Inferior parietal cortex (tissue), 1 donor: Measurements from ENCODE around the gene EXOC6.
A peak's percentile ranks its signal among the peaks of the same experiment; 100 is the strongest.
"Not testable (repeated sequence)": the region's sequence is repeated elsewhere in the genome, so short reads cannot be mapped to it uniquely, and the experiment has no call there.

Source experiments
- DNase-seq: peaks from one replicate; pipeline ENCODE4 v3.0.0-alpha.2; 2016; ENCODE audit errors: extremely low spot score

The EXOC6 gene

DNA sequence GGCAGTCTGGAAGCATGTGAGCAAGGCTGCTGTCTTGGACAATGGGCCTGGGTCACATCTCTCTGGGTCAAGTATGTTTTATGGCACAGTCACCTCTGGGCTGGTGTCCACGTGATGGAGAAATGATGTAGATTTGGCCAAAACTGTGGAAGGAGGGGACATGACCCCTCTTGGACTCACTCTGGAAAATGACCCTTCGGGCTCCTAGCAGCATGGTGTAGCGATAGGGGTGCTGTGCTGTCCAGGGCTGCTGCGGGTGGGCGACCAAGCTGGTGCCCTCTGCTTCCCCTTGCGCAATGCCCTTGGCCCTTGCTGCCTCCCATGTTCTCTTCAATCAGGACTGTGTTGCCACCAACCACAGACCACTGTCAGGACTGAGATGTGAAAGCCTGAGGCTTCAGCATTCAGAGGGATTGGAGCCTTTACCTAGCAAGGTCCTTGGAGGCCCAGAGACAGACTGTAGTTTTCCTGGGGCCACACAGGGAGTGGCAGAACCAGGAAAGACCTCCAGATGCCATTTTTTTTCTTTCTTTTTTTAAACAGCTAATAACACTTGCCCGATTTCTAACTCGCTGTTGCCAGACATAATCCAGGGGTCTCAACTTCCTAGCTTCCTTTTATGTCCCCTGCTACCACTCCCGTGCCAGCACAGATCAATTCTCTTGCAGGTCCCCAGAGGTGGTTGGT, 231.5 kb downstream of the EXOC6 start:
- DNase-seq: no peak

DNA sequence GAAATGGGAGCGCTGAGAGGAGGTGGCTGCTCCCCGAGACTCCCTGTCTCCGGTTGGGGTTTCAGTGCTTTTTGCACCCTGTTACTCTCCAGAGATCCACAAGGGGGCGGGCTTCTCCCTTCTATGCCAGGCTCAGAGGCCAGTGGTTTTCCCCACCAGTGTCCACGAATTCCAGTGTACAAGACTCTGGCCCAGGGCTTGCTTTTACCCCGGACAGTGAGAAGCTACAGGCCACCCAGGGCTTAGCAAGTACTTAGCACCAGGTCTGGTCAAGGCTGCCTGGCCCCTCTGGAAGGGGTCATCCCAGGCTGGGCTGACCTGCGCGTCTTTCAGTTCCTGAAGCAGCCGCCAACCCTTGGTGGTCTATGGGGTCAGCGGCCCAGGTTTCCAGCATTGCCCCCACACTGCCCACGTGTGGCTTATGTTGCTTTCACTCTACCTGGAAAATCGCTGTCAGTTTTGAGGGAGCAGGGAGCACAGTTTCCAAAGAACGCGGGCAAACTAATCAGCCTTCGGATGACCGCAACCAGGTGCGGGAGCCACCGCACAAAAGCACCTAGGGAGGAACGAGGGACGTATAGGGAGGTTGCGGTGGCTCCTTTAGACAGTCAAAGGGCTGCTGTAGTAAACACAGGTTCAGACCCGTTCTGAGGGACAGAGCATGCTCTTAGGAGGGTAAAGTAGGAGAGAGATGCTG, 232.2 kb downstream of the EXOC6 start:
- peak; percentile 68 for DNase-seq

DNA sequence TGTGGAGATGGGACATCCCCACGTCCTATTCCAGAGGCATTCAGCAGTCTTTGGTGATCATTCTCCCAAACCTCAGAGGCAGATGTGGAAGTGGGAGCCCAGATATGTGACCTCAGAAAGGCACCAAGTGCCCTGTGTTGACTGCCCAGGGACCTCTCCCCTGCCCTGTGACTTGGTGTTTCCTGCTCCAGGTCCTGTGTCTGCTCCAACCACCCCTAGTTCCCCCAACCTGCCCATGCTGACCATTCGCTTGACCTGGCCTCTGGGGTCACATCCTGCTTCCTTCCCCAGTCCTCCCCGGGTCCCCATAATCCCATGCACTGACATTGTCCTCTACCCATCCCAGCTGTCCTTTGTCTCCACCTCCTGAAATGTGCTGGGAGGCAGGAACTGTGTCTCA, 233.0 kb downstream of the EXOC6 start:
- no peak for DNase-seq

DNA sequence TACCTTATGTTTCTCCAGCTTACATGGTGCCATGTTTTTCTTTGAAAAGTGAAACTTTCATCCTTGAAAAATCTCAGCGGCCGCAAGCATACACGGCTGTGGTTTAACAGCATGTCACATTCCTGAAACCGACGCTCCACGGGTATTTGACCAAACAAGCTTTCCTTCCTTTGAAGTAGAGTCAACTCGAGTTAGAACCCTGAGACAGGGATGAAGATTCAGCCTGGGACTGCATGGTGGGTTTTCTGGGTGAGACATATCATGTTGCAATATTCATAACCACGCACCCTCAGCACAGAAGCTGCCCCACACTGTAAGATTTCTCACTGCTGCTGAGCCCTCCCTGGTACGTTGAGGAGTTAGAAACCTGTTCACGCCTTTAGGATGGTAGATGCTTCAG, 233.5 kb downstream of the EXOC6 start:
- no peak for DNase-seq

DNA sequence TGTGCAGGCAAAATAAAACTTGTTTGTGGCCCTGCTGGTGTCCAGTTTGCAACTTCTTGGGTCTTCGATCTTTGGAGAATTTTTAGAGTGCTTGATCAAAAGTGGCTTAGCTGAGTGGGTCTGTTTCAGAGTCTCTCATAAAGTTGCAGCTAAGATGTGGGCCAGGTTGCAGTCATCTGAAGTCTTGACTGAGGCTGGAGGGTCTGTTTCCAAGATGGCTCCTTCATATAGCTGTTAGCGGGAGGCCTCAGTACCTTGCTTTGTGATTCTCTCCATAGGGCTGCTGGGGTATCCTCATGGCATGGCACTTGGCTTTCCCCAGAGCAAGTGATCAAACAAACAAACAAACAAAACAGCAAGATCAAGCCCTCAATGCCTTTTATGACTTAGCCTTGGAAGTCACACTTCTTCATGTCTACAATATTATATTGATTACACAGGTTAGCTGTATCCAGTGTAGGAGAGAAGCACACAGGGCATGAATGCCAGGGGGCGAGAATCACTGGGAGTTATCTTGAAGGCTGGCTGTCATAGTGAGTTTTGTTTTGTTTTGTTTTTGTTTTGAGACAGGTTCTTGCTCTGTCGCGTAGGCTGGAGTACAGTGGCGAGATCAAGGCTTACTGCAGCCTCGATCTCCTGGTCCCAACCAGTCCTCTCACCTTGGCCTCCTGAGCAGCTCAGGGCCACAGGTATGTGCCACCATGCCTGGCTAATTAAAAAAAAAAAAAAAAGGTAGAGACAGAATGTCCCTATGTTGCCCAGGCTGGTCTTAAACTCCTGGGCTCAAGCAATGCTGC, 235.6 kb downstream of the EXOC6 start:
- no peak for DNase-seq

DNA sequence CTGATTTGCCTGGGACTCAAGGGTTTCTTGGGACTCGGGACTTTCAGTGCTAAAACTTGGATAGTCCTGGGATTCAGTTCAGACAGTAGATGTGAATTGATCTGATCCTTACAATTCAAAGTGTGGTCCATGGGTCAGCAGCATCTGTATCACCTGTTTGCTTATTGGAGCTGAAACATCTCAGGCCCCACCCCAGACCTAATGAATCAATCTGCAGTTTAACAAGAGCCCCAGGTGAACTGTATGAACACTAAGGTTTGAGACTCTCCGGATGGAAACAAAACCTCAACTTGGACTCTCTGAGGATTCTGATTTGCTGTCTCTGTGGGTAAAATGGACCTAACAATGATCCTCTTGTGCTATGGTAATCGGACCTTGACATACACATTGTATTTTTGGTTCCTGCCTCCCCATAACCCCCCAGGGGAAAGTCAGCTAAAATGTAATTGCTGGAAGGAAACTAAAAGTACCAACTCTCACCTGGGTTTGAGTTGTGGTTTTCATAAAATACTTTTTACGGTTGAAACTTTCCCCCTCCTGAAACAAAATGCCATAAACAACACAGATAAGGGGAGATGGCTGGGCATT, 237.0 kb downstream of the EXOC6 start:
- DNase-seq: no peak

DNA sequence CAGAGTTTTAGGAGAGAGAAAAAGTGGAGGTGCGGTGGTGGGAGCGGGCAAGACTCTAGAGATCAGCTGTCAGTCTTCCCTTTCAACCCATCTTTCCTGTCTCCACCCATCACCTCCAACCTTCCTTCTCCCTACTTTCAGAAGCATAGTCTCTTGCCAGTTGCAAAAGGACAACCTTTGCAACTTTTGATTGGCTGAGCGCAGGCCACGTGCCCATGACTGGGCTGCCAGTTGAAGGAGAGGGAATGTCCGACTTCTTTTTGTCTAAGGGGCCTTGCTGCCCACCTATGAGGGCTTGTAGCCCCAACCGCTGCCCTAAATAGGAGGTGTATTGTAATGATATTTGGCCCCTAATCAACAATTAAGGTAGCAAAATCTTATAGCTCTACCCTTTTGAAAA, 238.0 kb downstream of the EXOC6 start:
- no peak for DNase-seq

DNA sequence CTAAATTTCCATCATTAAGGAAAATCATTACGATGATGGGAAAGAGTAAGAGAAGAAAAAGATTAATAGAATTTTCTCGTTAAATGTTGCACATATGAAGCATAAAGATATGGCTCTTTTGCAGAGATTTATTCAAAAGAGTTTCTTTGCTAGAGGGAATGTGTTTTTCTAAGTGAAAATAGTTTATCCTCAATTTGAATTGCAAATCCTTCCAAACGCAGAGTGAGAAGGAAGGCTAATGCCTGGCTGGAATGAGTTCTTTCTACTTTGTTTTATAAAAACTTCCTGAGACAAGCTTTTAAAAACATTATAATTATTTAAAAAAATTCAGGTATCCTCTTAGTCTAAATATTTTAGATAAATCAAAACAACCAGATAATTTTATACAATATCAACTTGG, 239.5 kb downstream of the EXOC6 start:
- DNase-seq: no peak

DNA sequence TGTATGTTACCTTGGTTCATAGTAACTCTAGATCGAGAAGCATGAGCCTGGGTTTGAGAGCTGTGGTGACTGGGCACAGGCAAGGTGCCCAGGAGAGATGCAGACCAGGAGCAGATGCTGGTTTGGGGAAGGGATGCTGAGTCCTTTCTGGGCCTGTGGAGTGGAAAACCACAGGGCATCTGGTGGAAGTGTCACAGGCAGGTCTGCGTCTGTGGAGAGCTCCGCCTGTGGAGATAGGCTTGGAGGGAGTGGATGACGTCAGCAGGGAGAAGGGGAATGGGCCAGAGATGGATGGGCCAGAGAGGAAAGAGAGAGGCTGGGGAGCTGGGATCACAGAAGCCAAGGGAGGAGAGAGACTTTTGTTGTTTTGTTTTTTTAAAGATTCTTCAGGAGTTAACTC, 240.1 kb downstream of the EXOC6 start:
- no peak for DNase-seq

DNA sequence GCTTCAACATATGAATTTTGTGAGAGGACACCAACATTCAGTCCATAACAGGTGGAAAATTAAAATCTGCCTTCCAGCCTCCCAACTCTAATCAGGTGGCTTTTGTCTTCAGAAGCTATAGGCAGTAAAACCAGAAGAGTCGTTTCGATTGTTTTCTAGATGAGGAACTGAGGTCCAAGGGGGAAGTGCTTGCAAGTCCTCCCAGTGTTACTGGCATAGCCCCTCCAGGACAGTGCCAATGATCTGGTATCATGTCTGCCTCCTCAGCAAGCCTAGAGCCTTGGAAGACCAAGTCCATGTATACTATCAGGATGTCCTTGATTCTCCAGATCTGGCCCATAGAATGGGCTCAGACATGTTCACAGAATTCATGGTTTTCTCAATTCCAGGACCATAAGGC, 242.3 kb downstream of the EXOC6 start:
- no peak for DNase-seq

DNA sequence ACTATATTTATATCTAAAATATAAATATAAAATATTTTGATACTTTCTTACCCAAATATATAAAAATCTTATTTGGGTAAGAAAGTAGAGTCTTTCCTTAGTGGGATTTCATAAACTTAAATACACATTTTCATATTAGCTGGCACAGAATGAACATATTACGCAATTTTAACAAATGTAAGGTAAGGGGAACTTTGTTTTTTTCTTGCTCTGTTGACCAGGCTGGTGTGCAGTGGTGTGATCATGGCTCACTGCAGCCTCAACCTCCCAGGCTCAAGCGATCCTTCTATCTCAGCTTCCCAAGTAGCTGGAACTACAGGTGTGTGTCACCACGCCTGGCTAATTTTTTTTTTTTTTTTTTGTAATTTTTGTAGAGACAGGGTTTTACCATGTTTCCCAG, 243.6 kb downstream of the EXOC6 start:
- no peak for DNase-seq

DNA sequence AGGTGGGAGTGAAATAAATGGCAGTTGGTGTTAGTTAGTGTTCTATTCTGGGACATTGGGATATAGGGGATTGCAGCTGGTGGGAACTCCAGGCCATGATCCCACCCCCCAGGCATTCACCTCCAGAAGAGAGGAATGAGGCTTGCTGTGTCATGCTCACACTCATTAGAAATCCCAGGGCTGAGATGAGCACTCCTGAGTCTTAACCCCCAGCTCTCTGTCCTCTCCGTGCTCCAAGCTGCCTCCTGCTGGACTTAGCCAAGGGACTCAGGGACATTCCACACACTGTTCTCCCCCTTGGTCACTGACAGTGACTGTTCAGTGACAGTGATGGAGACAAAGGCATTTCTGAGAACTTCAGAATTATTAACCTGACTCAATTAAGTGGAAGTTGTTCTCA, 246.9 kb downstream of the EXOC6 start:
- DNase-seq: no peak

DNA sequence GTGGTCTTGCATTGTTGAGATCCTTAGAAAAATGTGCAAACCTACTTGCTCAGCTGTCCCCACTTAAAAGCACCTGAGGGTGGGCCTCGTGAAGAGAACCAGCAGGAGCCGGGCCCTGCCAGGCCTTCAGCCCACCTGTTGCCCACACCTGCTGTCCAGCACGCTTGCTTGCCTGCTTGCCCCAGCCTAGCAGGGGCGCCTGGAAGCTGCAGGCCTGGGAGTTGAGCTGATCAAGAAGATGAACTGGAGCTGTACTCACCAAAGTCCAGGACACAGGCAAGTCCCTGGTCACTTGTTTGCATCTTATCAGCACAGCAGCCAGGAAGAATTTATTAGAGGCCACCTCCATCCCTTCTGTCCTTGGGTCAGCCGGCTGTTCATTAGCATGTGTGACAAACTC, 248.6 kb downstream of the EXOC6 start:
- DNase-seq: no peak

DNA sequence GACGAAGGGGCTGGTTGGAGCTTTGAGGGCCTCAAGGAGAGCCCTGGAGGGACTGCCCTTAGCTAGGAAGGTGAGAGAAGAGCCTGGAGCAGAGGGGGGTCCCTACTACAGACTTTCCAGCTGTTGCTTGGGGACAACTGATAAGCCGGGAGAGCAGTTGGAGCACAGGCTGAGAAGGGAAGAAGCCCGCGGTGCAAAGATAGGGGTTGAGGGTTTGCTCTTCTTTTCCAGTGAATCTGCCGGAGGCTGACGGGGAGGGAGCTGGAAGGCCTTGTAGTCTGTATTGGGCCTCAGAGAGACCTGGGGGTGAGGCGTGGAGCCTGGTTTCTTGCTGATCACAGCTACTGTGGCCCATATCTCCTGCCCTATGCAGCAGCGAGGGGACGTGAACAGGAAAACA, 249.1 kb downstream of the EXOC6 start:
- no peak for DNase-seq

DNA sequence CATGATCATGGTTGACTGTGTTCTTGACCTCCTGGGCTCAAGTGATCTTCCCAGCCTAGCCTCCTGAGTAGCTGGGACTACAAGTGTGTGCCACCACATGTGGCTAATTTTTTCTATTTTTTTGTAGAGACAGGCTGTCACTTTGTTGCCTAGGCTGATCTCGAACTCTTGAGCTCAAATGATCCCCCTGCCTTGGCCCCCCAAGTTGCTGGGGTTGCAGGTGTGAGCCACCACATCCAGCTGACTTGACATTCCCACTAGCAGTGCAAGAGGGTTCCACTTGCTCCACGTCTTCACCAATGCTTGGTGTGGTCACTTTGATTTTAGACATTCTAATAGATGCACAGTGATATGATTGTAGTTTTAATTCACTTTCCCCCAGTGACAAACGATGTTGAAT, 250.5 kb downstream of the EXOC6 start:
- no peak for DNase-seq

DNA sequence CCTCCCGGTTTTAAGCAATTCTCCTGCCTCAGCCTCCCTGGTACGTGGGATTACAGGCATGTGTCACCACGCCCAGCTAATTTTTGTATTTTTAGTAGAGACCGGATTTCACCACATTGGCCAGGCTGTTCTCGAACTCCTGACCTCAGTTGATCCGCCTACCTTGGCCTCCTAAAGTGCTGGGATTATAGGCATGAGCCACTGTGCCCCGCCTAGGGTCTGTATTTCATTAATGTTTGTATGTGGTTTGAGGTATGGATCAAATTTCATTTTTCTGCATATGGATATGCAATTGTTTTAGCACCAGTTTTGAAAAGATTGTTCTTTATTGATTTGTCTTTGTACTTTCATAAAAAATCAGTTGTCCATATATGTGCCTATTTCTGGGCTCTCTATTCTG, 251.3 kb downstream of the EXOC6 start:
- no peak for DNase-seq

DNA sequence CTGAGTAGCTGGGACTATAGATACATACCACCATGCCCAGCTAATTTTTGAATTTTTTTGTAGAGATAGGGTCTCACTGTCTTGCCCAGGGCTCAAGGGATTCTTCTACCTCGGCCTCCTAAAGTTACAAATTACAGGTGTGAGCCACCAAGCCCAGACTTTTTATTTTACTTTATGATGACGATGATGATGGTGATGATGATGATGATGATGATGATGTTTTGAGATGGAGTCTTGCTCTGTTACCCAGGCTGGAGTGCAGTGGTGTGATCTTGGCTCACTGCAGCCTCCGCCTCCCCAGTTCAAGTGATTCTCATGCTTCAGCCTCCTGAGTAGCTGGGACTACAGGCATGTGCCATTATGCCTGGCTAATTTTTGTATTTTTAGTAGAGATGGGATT, 252.8 kb downstream of the EXOC6 start:
- not testable (repeated sequence) for DNase-seq

DNA sequence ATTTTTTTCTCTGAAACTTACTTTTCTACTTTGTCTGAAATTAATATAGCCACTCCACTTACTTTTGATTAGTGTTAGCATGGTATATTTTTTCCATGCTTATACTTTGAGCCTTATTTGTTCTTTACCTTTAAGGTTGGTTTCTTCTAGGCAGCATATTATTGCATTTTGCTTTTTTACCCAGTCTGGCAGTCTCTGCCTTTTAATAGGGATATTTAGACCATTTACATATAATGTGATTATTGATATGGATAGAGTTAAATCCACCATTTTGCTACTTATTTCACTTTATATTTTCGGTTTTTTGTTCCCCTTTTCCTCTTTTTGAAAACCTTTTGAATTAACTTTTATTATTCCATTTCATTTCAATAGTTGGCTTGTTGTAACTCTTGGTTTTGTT, 255.6 kb downstream of the EXOC6 start:
- no peak for DNase-seq

DNA sequence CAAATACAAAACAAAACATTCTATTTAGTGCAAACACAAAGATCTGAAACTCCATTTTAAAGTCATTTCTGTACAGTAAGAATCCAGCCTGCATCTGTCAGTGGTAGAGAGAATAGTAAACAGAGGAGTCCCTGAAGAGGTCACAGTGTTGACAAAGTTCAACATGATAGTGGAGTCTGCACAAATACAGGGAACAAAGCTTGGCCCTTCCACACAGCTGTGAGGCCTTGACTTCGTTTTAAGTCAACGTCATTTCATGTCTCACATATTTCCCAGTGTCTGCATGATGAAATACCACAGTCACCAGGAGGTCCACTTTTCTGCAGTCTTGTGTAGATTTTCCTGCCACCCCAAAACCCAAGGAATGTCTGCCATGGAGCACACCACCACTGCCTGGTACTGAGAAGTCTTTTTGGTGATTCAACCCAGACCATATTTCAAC, 258.3 kb downstream of the EXOC6 start:
- no peak for DNase-seq
